Transverse colon (tissue), 4 donors: Measurements from ENCODE around the gene LRFN4. TPM values are rescaled to one million over a fixed set of nuclear protein-coding genes. Genes with fewer than 3 reads are reported as not detected.

Experiments used
- DNase-seq: peaks from one replicate; pipeline ENCODE4 v3.0.0-alpha.2; 2019
- H3K27ac ChIP-seq, 4 donors: fragments of 200-600 bp; sonication (generic); 2 replicates each; pipeline ENCODE4 v1.5.1; 2016 to 2018; ENCODE audit warnings: inconsistent platforms in 4 of 4
- H3K27me3 ChIP-seq: fragments of 200-600 bp; sonication (generic); 2 replicates; pipeline ENCODE4 v1.5.1; 2017; ENCODE audit warnings: inconsistent platforms
- H3K36me3 ChIP-seq, 4 donors: fragments of 200-600 bp; sonication (generic); 2 replicates each; pipeline ENCODE4 v1.5.1; 2017 to 2019; ENCODE audit warnings: inconsistent platforms in 4 of 4
- H3K4me1 ChIP-seq, 4 donors: fragments of 200-600 bp; sonication (generic); 2 replicates each; pipeline ENCODE4 v1.5.1; 2017 to 2020; ENCODE audit warnings: inconsistent platforms in 4 of 4
- H3K4me3 ChIP-seq, 4 donors: fragments of 200-600 bp; sonication (generic); 1 replicate in 1 of 4; 2 replicates in 3 of 4; pipeline versions ENCODE4 v1.5.1 to v1.6.1; 2017 to 2019; ENCODE audit warnings: inconsistent platforms in 4 of 4
- H3K9me3 ChIP-seq, 2 donors: fragments of 200-600 bp; sonication (generic); 2 replicates each; pipeline ENCODE4 v1.5.1; 2017 to 2019; ENCODE audit warnings: inconsistent platforms in 2 of 2
- CTCF ChIP-seq, 5 experiments: fragments of 200-600 bp in 3 of 5; fragments of 450-650 bp in 2 of 5; sonication (generic) in 3 of 5; IDR thresholded peaks; 1 replicate in 2 of 5; 2 replicates in 3 of 5; pipeline ENCODE4 v1.5.1; 2016 to 2017; ENCODE audit warnings: antibody characterized with exemption in 5 of 5, inconsistent platforms in 3 of 5, mild to moderate bottlenecking in 2 of 5, moderate library complexity in 1 of 5
- EP300 ChIP-seq: sonication (generic); formaldehyde crosslinking; IDR thresholded peaks from one replicate; pipeline ENCODE4 v1.6.1; 2017; ENCODE audit warnings: antibody characterized with exemption, low read depth
- POLR2A ChIP-seq: fragments of 450-650 bp; IDR thresholded peaks from one replicate; pipeline ENCODE4 v1.6.1; 2016; ENCODE audit warnings: antibody characterized with exemption, mild to moderate bottlenecking, moderate library complexity
- POLR2AphosphoS5 ChIP-seq, 3 donors: sonication (generic); formaldehyde crosslinking; IDR thresholded peaks; one replicate each; pipeline ENCODE4 v1.6.1; 2016; ENCODE audit warnings: antibody characterized with exemption in 3 of 3
- WGBS, 2 donors: methylation state at CpG; one replicate each; pipeline ENCODE4 v1.1.5; 2018; ENCODE audit warnings: low coverage in 1 of 2; 5-methylcytosine and 5-hydroxymethylcytosine counted together
- in situ Hi-C, 4 donors: fragments of 200-750 bp; cut with MboI; loops; one replicate each; pipeline versions ENCODE4 v1.15.0 to v1.15.1; 2017; ENCODE audit warnings: low sequenced_read_pairs in 3 of 4, low pct_ligation_motif_present in 1 of 4, low pct_unique_long_range_greater_than_20kb in 1 of 4
- intact Hi-C: fragments of 100-400 bp; cut with DNase I; formaldehyde crosslinking; loops from one replicate; pipeline ENCODE4 v1.15.1; 2023; ENCODE audit warnings: low total_unique reads
- total RNA-seq, 4 donors: library from RNA; depleted of rRNA; stranded (reverse); fragments of >200 nt; gene quantifications; one replicate each; pipeline ENCODE4 v1.1.0, GENCODE V29; 2016

Gene LRFN4
- total RNA-seq, 4 donors from 2014 or later: 14.3 to 52.3 (median 22.6) TPM

GRCh38 chr11:66879000-66879399 lies 22.1 kb downstream of the LRFN4 start:
- 89% methylated on average over 7 of the region's 7 CpGs; no CpG with 5 or more reads in 1 of the 2 donors for WGBS, 2 donors

GRCh38 chr11:66879583-66879982 lies 22.7 kb downstream of the LRFN4 start:
- Histone ChIP-seq H3K4me3 (no peak overlapping the region), H3K27ac (no peak overlapping the region), H3K9me3 (no peaks in the 10 kb centered on the region), H3K27me3 (no peaks in the 10 kb centered on the region), H3K36me3 (no peaks in the 10 kb centered on the region), H3K4me1 (peaks cover 0 to 17% (median 4%) of the 10 kb centered on the region in 4 donors)
- TF ChIP-seq POLR2A: no peak
- no peak for TF ChIP-seq EP300
- TF ChIP-seq CTCF (IDR thresholded peaks at IDR 0.05): no peak
- TF ChIP-seq POLR2AphosphoS5 (IDR thresholded peaks at IDR 0.05): no peak
- intact Hi-C loops: no loop called here
- WGBS, 2 donors: 88% methylated on average over 9 of the region's 9 CpGs; no CpG with 5 or more reads in 1 of the 2 donors
- in situ Hi-C loops: no loop called here
- DNase-seq: no peak

More at GRCh38 chr11:66879000-66879399, 22.1 kb downstream of the LRFN4 start:
- Histone ChIP-seq H3K36me3 (no peaks in the 10 kb centered on the region), H3K4me1 (peaks cover 0 to 17% (median 4%) of the 10 kb centered on the region in 4 donors), H3K27ac (no peak overlapping the region), H3K4me3 (no peak overlapping the region), H3K27me3 (no peaks in the 10 kb centered on the region), H3K9me3 (no peaks in the 10 kb centered on the region)
- in situ Hi-C loops: no loop called here
- intact Hi-C loops: no loop called here
- no peak for TF ChIP-seq POLR2A
- no peak for TF ChIP-seq EP300
- TF ChIP-seq CTCF (IDR thresholded peaks at IDR 0.05): no peak
- TF ChIP-seq POLR2AphosphoS5 (IDR thresholded peaks at IDR 0.05): no peak
- DNase-seq: no peak

- in situ Hi-C loops: no loop called here
- Histone ChIP-seq H3K27me3 (no peaks in the 10 kb centered on the region), H3K4me1 (peaks cover 0 to 17% (median 4%) of the 10 kb centered on the region in 4 donors), H3K27ac (no peak overlapping the region), H3K9me3 (no peaks in the 10 kb centered on the region), H3K4me3 (no peak overlapping the region), H3K36me3 (no peaks in the 10 kb centered on the region)
- no peak for DNase-seq
- WGBS, 2 donors: 70% methylated on average over 8 of the region's 8 CpGs; no CpG with 5 or more reads in 1 of the 2 donors
- TF ChIP-seq POLR2AphosphoS5 (IDR thresholded peaks at IDR 0.05) (no peak), CTCF (IDR thresholded peaks at IDR 0.05) (no peak), EP300 (no peak), POLR2A (no peak)
- intact Hi-C loops: no loop called here
Observed at GRCh38 chr11:66879999-66880398, 23.1 kb downstream of the LRFN4 start.

- in situ Hi-C loops: no loop called here
- no peak overlapping the region for H3K4me3 ChIP-seq
- no peaks in the 10 kb centered on the region for H3K36me3 ChIP-seq
- no peak for DNase-seq
- 66 to 76% methylated on average over 8 to 14 of the region's 14 CpGs for WGBS, 2 donors
- no peak overlapping the region for H3K27ac ChIP-seq
- H3K27me3 ChIP-seq: no peaks in the 10 kb centered on the region
- no peaks in the 10 kb centered on the region for H3K9me3 ChIP-seq
- intact Hi-C loops: no loop called here
- H3K4me1 ChIP-seq: peaks cover 0 to 17% (median 4%) of the 10 kb centered on the region in 4 donors
- TF ChIP-seq POLR2AphosphoS5 (IDR thresholded peaks at IDR 0.05) (no peak), CTCF (IDR thresholded peaks at IDR 0.05) (no peak)
Observed at GRCh38 chr11:66880496-66881450, 23.9 kb downstream of the LRFN4 start.
